Adipose tissue (tissue), 3 donors: ENCODE data around the gene IARS1. TPM values are rescaled to one million over a fixed set of nuclear protein-coding genes. Genes with fewer than 3 reads are reported as not detected.
A peak's percentile ranks its signal among the peaks of the same experiment; 100 is the strongest.

Experiments used
- H3K27ac ChIP-seq: one replicate; pipeline ENCODE4 v1.5.1; 2013; ENCODE audit warnings: low read depth, low read length
- WGBS, 3 donors: extraction: QIAGEN DNeasy Blood & Tissue Kit; methylation state at CpG; one replicate each; pipeline ENCODE4 v1.1.7; 2013; 5-methylcytosine and 5-hydroxymethylcytosine counted together
- polyA plus RNA-seq, 3 donors: library from polyadenylated mRNA; stranded (reverse); fragments of 200-250 nt; gene quantifications; one replicate each; pipeline ENCODE4 v1.2.3, GENCODE V29; 2013
- donor health status: healthy with polysubstance abuse.
- donor health status: Bipolar disorder and iron deficiency.
- donor health status: healthy.

The IARS1 gene
- polyA plus RNA-seq, result 10 to 100 TPM; 16.2 to 31.9 (median 23.6) TPM

DNA sequence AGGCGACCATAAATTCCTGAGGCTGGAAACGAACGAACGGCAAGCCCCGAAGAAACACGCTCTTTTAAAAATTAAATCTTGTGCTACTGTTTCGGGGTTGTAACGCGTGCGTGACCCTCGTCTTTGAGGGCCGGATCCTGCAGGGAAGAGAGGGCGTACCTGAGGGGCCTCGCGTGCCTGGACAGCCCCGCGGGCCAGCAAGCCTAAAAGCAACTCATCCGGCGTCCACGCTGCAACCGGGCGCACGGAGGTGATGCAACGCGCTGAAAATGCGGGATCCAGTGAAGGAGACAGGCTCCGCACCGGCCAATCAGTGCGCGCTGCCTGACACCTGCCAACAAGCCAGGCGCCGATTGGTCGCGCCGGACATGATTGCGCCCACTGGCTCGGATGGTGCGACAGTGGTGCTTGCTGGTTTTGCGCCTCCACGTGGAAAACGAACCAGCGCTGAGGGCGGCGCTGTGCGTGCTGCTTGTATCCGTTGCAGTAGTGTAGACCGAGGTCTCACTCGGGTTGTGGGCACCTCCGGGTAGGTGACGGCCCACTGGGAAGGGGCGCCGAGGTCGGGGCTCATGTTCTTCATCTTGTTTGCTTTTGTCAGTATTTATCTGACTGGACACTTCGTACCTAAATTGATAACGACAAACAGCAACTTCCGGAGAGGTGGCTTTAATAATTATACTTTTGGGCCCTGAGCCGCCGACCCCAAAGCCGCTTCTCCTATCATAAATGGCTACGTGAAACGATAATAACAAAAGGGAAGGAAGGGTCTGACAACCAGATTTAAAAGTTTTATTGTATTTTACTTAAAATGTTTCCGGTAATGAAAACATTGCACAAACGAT, at the start of gene IARS1:
Gene IARS1, minus strand, starts transcription at position 246 of the 845 bp plus-strand sequence. CDS start 4,278 bp downstream, outside the sequence.
- peak within 1 kb of the TSS; percentile 74 for H3K27ac ChIP-seq
- WGBS, 3 donors, result 0 to 1% (median 0%) methylated on average over 63 of the region's 63 CpGs

DNA sequence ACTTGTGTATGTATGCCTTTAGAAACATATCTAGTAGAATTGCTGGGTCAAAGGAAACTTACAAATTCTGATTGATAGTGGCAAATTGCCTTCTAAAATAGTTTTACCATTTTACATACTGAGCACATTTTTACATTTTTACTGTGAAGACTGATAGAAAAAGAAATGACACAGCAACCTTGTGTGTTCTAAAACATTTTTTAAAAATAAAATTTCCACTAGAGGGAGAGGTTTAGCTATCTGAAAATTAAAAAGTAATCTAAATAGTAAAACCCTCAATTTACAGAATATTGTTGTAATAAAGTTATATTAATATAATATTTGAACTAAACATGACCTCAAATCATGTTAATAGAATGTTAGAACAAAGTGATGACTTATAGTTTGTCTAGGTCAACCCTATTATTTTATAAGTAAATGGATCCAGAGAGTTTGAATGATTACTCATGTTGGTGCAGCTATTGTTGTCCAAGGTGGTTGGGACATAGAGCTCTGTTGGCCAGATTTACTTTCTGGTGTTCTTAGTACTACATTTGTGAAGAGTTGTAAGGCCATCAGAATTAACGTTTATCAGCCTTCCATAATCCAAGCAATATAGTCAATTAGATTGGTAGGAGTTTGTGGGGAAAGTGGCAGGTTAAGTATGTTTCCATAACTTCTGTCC, 49.5 kb upstream of the IARS1 start:
- no peak overlapping the region for H3K27ac ChIP-seq
- WGBS, 3 donors, result 62 to 92% (median 74%) methylated on average over 1 of the region's 1 CpG

DNA sequence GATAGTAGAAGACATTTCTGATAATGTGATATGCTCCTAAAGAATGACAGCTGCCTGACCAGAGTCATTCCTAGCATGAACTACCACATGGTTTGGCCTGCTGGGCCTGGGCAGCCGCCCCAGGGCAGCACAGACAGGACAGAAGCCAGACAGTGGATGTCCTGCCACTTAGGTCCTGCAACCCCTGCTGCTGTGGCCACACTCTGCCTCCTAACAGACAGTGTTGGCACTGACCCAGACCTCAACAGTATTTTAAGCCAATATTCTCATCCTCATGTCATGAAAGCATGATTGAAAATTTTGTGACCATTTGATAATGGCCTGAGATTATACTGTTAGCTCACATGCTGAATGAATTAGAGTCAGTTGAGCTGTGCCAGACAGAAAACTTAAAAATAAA, 48.1 kb upstream of the IARS1 start:
- H3K27ac ChIP-seq, result no peak overlapping the region
- 93 to 100% (median 97%) methylated on average over 1 of the region's 1 CpG for WGBS, 3 donors

DNA sequence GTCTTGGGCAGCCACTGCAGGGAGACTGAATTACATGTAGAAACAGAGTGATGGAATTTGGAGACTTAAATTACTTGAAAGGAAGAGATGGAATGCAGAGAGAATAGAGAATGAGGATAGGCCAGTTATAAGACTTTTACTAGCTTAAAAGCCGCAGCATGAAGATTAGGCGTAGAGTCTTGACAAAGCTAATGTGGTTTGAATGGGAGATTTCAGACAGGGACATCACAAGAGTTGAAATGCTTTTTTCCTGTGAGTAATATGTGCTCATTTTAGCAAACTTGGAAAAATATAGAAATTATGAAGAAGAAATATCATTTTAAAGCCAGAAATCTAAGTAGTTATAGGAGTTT, 39.8 kb upstream of the IARS1 start:
- no peak overlapping the region for H3K27ac ChIP-seq
- 92 to 97% (median 97%) methylated on average over 2 of the region's 2 CpGs for WGBS, 3 donors

DNA sequence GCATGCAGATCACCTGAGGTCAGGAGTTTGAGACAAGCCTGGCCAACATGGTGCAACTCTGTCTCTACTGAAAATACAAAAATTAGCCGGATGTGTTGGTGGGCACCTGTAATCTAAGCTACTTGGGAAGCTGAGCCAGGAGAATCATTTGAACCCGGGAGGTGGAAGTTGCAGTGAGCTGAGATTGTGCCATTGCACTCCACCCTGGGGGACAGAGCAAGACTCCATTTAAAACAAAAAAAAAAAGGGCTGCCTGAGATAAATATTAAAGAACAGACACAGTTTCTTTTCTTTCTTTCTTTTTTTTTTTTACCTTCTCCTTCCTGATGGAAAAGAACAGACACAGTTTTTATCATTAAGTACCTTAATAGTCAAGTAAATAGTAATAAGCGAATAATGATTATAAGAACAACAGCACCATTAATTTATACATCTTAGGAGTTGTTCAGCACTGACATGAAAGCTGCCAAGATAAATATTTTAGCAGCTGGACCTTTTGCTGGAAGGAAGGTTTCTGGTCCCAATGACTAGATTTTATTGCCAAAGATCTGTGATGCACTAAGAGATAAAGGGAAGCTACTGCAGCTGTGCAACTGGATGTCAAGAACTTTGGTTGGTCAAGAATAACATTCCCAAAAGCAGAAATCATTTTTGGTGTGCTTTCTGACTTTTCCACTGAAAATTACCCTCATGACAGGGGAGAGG, 39.2 kb upstream of the IARS1 start:
- no peak overlapping the region for H3K27ac ChIP-seq
- WGBS, 3 donors, result 67 to 77% (median 76%) methylated on average over 3 of the region's 3 CpGs

DNA sequence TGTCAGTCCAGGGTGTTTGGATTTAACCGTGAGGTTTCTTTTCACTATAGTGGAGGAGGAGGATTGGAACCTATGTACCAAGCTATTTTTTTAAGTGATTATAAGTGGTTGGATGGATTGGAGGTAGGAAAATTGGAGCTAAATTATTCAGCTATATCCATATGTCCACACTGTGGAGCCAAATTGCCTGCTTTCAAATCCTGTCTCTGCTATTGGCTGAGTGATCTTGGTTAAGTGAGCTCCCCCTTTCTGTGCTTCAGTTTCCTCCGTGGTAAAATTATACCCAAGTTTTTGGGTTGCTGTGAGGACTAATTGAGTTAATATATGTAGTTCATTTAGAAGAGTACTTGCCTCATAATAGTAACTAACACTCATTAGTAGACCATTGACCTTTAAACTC, 34.7 kb upstream of the IARS1 start:
- WGBS, 3 donors, result 42 to 48% (median 46%) methylated on average over 2 of the region's 2 CpGs
- H3K27ac ChIP-seq, result no peak overlapping the region

DNA sequence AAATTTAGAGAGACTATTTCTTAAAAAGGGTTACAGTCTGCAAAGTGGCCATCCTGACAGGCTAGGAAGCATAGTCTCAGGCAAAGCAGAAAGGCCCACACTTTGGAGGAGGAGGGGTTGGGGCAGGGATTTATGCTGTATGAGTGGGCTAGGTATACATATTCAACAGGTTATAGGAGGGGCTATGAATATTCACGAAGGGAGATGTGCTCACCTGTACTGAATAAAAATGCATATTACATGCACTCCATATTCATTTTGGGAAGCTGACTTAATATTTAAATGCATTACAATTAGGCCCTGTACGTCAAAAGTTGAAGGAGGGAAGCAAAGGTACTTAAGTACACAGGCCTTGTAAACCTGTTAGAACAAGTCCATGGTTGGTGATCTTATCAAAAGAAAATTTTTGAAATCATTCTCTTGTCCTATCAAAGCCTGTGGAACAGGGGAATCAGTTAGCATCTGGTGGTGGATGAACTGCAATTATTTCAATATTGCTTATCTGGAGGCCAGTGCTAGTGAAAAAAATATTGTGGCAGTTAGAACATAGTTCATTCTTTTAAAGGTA, 33.9 kb upstream of the IARS1 start:
- H3K27ac ChIP-seq, result no peak overlapping the region
- WGBS, 3 donors, result 70 to 81% (median 79%) methylated on average over 2 of the region's 2 CpGs

DNA sequence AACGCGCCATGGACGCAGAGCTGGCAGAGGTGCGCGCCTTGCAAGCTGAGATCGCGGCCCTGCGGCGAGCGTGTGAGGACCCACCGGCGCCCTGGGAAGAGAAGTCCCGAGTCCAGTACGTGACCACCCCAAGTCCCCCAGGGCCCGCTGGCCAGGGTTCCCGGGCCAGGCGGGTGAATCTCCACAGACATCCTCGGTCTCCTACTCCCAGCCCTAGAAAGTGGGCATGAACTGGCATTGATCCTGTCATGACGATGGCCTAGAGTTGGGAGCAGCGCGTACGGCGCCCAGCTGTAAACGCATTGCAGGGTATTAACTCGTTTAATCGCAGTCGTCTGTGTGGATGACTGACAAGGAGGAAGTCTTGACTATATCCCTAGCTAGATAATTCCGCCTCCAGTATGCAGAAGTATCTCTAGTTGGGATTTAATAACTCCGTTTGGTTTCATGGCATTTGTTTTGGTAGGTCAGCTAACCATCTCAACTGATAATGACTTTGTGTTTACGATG, 32.5 kb upstream of the IARS1 start:
- H3K27ac ChIP-seq, result no peak overlapping the region
- 1% methylated on average over 26 to 30 of the region's 30 CpGs for WGBS, 3 donors

DNA sequence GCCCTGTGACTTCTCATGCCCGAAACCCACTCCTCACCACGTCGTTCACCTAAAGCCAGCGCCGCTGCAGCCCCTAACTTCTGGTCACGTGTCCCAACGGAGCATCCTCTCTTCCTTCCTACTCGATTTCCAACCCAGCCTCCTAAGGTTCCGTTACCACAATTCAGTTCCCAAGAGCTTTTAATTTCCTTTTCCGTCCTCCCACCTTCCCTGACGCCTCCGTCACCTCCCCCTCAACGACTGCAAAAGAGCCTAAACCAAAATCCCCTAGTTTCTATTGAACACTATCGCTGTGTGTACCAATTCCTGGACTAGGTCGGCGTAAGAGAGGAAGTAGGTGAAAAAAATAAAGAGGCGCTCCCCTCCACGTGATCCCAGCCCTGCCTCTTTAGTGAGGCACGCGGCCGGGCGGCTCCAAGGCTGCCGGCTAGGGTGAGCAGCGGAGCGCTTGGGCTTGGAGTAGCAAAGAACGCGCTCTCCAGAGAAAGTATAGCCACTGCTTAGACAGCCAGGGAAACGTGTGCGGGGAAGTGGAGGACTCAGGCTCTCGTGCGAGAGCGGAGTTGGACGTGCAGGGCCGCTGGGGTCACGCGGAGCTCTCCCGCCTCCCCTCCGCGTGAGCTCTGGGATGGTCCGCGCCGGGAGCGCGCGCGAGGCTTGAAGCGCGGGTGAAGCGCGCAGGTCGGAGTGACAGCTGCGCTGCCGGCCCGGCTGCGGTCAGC, 31.9 kb upstream of the IARS1 start, which contains the start of the genes CENPP and NOL8:
Gene CENPP, plus strand, starts transcription at position 685 of the 722 bp plus-strand sequence.
Gene NOL8, minus strand, starts transcription at position 82 of the 722 bp plus-strand sequence. CDS start 1,189 bp downstream, outside the sequence.
- WGBS, 3 donors, result 0 to 1% (median 0%) methylated on average over 51 to 55 of the region's 55 CpGs
- peak within 1 kb of the TSS; percentile 95 for H3K27ac ChIP-seq

DNA sequence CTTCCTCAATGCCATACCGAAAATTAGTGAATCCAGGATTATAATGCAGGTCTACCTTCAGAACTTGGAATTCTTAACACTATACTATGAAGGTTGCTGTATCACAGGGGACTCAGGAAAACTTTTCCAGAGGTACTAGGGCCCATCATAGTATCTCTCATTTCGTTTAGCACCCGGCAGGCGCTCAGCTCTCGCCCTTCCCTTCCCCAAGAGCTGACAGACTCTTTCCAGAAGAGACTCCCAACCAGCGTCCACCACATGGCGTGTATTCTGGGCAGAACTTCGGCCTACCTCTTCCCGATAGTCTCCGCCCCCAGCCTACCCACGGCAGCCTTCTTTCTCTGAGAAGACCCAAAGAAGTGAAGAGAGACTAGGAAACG, 31.4 kb upstream of the IARS1 start:
- 0 to 1% (median 0%) methylated on average over 12 of the region's 12 CpGs for WGBS, 3 donors
- peak overlapping the region; percentile 95 for H3K27ac ChIP-seq

DNA sequence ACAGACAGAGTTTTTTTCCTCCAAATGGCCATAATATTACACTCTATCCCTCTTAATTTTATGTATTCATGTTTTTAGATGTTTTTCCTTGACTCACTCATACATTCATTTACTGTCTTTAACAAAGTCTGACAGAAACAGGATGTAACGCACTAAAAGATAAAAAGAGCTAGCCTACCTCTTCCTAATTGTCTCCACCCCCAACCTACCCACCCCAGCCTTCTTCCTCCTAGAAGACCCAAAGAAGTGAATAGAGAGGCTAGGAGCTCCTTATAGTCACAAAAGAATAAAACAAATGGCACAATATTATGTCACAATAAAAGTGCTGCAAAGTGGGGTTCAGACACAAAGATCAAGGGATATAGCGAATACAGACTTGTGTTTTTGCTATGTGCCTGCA, 30.9 kb upstream of the IARS1 start:
- WGBS, 3 donors, result 16 to 20% (median 17%) methylated on average over 2 of the region's 2 CpGs
- no peak overlapping the region for H3K27ac ChIP-seq

DNA sequence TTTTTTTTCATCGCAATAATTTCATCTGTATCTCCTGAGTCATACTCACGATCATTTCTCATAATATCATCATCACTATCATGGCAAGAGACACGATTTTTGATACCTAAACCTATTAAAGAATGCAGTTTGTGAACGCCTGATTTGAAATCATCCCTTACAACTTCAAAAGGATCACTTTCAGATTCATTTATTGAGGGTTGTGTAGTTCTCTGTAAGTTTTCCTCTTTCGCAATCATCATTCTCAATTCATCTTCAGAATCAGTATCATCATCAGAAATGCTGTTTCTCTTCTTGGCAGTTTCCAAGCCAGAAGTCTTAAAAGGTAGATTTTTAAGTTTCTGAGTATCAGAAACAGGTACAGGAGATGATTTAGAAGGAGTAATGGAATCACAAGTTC, 22.0 kb upstream of the IARS1 start:
- WGBS, 3 donors, result 89 to 94% (median 89%) methylated on average over 5 of the region's 5 CpGs
- no peak overlapping the region for H3K27ac ChIP-seq

DNA sequence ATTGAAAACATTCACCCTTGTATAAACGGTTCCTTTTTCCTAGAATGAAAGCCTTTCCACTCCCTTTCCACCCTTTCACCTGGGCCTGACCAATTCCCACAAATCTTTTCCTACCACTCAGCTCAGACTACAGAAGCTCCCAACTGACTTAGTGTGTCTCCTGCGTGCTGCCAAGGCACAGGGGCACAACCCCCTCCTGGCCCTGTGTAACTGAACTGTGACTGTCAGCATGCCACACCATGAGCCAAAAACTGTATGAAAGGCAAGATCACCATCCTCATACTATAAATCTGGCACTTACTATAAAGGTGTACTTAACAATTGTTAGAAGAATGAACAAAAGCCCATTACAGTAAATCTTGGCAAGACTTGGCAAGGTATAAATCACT, 20.1 kb upstream of the IARS1 start:
- no peak overlapping the region for H3K27ac ChIP-seq
- WGBS, 3 donors, result 59 to 89% (median 70%) methylated on average over 2 of the region's 2 CpGs

DNA sequence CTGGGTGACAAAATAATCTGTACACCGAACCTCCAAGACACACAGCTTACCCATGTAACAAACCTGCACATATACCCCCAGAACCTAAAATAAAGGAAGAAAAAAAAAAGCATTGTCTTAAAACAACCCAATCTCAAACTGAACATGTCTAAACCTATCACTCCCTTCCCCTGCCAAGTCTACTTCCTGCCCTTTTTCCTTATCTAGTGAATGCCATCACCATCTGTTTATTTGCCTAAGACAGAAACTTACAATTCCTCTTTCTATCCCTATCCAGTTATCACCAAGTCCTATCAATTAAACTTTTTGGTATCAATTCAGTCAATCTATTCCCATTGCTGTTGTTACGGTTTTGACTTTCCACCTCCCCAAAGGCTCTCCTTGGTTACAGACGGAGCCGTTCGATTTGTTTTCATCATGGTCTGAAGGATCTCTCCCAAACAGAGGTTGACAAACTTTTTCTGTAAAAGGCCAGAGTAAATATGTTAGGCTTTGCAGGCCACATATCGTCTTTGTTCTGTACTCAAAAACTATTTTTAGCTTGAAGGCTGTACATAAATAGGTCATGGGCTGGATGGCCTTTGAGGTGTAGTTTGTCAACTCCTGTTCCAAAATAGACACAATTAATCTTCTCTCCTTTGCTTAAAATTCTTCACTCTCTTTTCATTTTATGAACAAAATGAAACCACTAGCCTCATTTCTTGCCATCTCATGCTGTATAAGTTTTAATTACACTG, 19.6 kb upstream of the IARS1 start:
- H3K27ac ChIP-seq, result no peak overlapping the region

DNA sequence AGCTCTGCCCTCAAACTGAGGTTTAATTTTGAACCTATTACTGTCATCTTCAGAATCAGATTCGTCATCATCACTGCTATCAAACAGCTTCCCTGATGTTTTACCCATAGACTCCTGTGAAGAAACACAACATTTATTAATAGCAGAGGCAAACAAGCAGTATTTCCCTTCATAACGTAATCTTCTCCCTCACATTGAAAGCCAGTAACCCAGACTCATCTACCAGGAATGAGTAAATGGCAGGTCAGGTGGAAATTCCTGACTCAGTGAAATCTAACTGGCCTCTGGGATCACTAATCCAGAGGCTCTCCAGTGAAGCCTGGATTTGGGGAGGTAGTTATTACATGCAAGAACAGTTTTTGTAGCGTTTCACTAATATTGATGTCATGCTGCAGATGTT, 17.1 kb upstream of the IARS1 start:
- no peak overlapping the region for H3K27ac ChIP-seq
- WGBS, 3 donors, result 88 to 94% (median 89%) methylated on average over 3 of the region's 3 CpGs

More for the DNA sequence above, 19.6 kb upstream of the IARS1 start:
- 59 to 72% (median 65%) methylated on average over 6 of the region's 6 CpGs for WGBS, 3 donors

DNA sequence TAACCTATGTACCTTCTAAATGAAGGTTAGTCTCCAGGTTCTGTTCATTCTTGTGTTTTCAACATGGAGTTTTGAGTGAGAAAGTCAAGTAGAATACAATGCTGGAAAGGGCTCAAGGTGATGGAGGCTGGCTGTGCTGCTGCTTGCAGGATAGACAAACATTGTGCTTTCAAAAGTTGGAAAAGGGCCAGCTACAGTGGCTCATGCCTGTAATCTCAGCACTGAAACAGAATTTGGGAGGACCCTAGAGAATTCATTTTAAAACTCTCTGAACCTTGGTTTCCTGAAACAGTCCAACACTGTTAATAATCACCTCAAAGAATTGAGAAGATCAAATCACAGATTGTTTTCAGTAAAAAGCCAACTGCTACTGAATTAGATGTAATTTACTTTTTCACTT, 15.4 kb upstream of the IARS1 start:
- H3K27ac ChIP-seq, result no peak overlapping the region

DNA sequence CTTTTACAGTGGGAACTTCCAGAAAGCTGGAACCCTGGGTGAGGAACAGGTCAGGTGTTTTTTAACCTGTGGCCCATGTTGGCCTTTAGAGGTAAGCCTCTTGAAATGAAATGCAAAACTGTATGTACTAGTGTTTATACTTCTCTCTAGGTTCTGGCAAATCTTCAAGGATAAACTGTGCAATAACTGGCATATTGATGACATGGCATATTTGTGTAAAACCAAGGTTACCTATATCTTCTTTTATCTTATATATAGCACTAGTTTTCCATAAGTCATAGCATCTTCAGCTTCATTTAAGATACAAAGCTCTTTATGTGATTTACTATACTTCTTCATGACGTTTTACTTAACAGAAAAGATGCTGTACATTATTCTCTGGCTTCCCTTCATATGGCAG, 7.4 kb upstream of the IARS1 start:
- WGBS, 3 donors, result 61 to 68% (median 67%) methylated on average over 1 of the region's 1 CpG
- H3K27ac ChIP-seq, result no peak overlapping the region
